ENCODE results near the gene SBDS. TPM values are rescaled to one million over a fixed set of nuclear protein-coding genes. Genes with fewer than 3 reads are reported as not detected.

The SBDS gene
- total RNA-seq, 1 experiment from 2014 or later = 37.8 TPM

GRCh38 chr7:66967029-66967428 is 28.4 kb downstream of the SBDS start:
- no peak overlapping the region for H4K8ac ChIP-seq (replicated peaks; ENCODE audit: insufficient read length, low read depth, low read length)
- no peaks in the 10 kb centered on the region for H3K9me3 ChIP-seq (ENCODE audit: control insufficient read depth, low read depth, low read length)
- no peak overlapping the region for H3K56ac ChIP-seq (ENCODE audit: insufficient read length, low read depth, low read length)
- H3K9ac ChIP-seq (ENCODE audit: extremely low read depth, insufficient read length, low read length) = no peak overlapping the region
- no peak overlapping the region for H2BK15ac ChIP-seq (ENCODE audit: low read depth, low read length)
- H3K4me3 Mint-ChIP-seq = no peak overlapping the region
- no peaks in the 10 kb centered on the region for H4K20me1 ChIP-seq (ENCODE audit: control insufficient read depth, insufficient read depth, insufficient read length)
- no peaks in the 10 kb centered on the region for H3K79me2 ChIP-seq (ENCODE audit: insufficient read depth, low read length)
- H3K18ac ChIP-seq (ENCODE audit: insufficient read length, low read depth, low read length) = no peak overlapping the region
- DNase-seq = no peak
- no peak overlapping the region for H2AFZ ChIP-seq (ENCODE audit: low read length)
- H2BK12ac ChIP-seq (ENCODE audit: insufficient read length, low read depth, low read length) = no peak overlapping the region
- H3K27ac ChIP-seq (ENCODE audit: insufficient read length, low read depth, low read length) = no peak overlapping the region
- no peak overlapping the region for H3K27ac Mint-ChIP-seq
- no peaks in the 10 kb centered on the region for H3K27me3 ChIP-seq (ENCODE audit: insufficient read depth, low read length)
- no peak overlapping the region for H3K23ac ChIP-seq (ENCODE audit: insufficient read length, low read depth, low read length)
- peaks cover 6 to 7% of the 10 kb centered on the region in 2 experiments; a peak in 3 of 4 replicates for H3K4me1 Mint-ChIP-seq
- no peak overlapping the region for H2BK120ac ChIP-seq (ENCODE audit: low read depth, low read length, poor library complexity, severe bottlenecking)
- no peak overlapping the region for H4K5ac ChIP-seq (ENCODE audit: insufficient read length, low read depth, low read length)
- no peak overlapping the region for H3K4ac ChIP-seq (ENCODE audit: low read depth, low read length)
- no peak overlapping the region for H4K91ac ChIP-seq (ENCODE audit: insufficient read length, low read depth, low read length)
- no peaks in the 10 kb centered on the region for H3K4me1 ChIP-seq (ENCODE audit: insufficient read depth, low read length)
- H3K23me2 ChIP-seq (ENCODE audit: insufficient read length, low read depth, low read length, poor library complexity, severe bottlenecking) = no peaks in the 10 kb centered on the region
- H3K9me3 Mint-ChIP-seq = peaks cover 10 to 11% of the 10 kb centered on the region in 2 experiments
- H3K79me1 ChIP-seq (ENCODE audit: insufficient read depth, low read depth, low read length, poor library complexity, severe bottlenecking) = no peaks in the 10 kb centered on the region
- WGBS (ENCODE audit: extremely low coverage, insufficient read length, low lambda C conversion rate) = no CpG with 5 or more reads among the region's 6 CpGs
- no peak overlapping the region for H3K4me2 ChIP-seq (ENCODE audit: insufficient read depth, insufficient read length, low read length)
- TF ChIP-seq, protein P1, sequence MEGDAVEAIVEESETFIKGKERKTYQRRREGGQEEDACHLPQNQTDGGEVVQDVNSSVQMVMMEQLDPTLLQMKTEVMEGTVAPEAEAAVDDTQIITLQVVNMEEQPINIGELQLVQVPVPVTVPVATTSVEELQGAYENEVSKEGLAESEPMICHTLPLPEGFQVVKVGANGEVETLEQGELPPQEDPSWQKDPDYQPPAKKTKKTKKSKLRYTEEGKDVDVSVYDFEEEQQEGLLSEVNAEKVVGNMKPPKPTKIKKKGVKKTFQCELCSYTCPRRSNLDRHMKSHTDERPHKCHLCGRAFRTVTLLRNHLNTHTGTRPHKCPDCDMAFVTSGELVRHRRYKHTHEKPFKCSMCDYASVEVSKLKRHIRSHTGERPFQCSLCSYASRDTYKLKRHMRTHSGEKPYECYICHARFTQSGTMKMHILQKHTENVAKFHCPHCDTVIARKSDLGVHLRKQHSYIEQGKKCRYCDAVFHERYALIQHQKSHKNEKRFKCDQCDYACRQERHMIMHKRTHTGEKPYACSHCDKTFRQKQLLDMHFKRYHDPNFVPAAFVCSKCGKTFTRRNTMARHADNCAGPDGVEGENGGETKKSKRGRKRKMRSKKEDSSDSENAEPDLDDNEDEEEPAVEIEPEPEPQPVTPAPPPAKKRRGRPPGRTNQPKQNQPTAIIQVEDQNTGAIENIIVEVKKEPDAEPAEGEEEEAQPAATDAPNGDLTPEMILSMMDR (conservative IDR thresholded peaks at IDR 0.05) = peak; percentile 29; the same call in 2 of the 3 replicates
- peaks cover 3 to 8% (median 4%) of the 10 kb centered on the region in 3 experiments; a peak in 1 of 7 replicates for H3K36me3 Mint-ChIP-seq (ENCODE audit: insufficient read depth in 1 of 3, low read depth in 3 of 3)
- H3K27me3 Mint-ChIP-seq (ENCODE audit: low read depth) = no peaks in the 10 kb centered on the region
- no peak overlapping the region for H3T11ph ChIP-seq (ENCODE audit: low read length)
- H3K14ac ChIP-seq (ENCODE audit: insufficient read depth, low read length) = no peak overlapping the region
- no peak overlapping the region for H2BK20ac ChIP-seq (ENCODE audit: low read depth, low read length, poor library complexity, severe bottlenecking)
- no peak overlapping the region for H2AK5ac ChIP-seq (ENCODE audit: insufficient read length, low read length)
- H2BK5ac ChIP-seq (ENCODE audit: insufficient read length, low read length) = no peak overlapping the region

Measured in H9 (cell line).